Activated naive CD8-positive, alpha-beta T cell treated with anti-CD3 and anti-CD28 coated beads, Interleukin-2, amount 10 ng/mL, durations not matched to agents 7 days and 5 days (primary cell): ENCODE data around the gene FLCN. TPM values are rescaled to one million over a fixed set of nuclear protein-coding genes. Genes with fewer than 3 reads are reported as not detected.

ENCODE experiments used
- ATAC-seq: fragments of 150-1000 bp; cut with Tn5 transposase; one replicate; pipeline ENCODE4 v1.10.0; 2021; ENCODE audit warnings: low read depth, moderate library complexity
- POLR2A ChIA-PET: fragments of 350-600 bp; sonication (Branson Sonifier 250); formaldehyde crosslinking; loops from one replicate; lab custom pipeline; 2021; ENCODE audit warnings: antibody characterized with exemption; lab: Charles Lee
- DNase-seq: peaks from one replicate; pipeline ENCODE4 v3.0.0; 2021
- H3K27ac Mint-ChIP-seq: one replicate; pipeline ENCODE4 v1.8.0; 2022; ENCODE audit warnings: mild to moderate bottlenecking, mixed read lengths
- H3K27me3 Mint-ChIP-seq: one replicate; pipeline ENCODE4 v1.8.0; 2022; ENCODE audit warnings: mild to moderate bottlenecking, moderate library complexity, mixed read lengths
- H3K36me3 Mint-ChIP-seq: one replicate; pipeline ENCODE4 v1.8.0; 2021; ENCODE audit warnings: mild to moderate bottlenecking, mixed read lengths
- H3K4me1 Mint-ChIP-seq: one replicate; pipeline ENCODE4 v1.8.0; 2021; ENCODE audit warnings: mixed read lengths
- H3K4me3 Mint-ChIP-seq: one replicate; pipeline ENCODE4 v1.8.0; 2022; ENCODE audit warnings: mild to moderate bottlenecking, moderate library complexity, mixed read lengths
- H3K9me3 Mint-ChIP-seq: one replicate; pipeline ENCODE4 v1.8.0; 2021; ENCODE audit warnings: mixed read lengths
- total RNA-seq, 2 experiments: library from RNA; stranded (reverse); gene quantifications; one replicate each; pipeline ENCODE4 v1.2.3, GENCODE V29; 2021

FLCN gene
- total RNA-seq, 2 experiments from 2014 or later: 49.2 to 53.0 TPM

DNA sequence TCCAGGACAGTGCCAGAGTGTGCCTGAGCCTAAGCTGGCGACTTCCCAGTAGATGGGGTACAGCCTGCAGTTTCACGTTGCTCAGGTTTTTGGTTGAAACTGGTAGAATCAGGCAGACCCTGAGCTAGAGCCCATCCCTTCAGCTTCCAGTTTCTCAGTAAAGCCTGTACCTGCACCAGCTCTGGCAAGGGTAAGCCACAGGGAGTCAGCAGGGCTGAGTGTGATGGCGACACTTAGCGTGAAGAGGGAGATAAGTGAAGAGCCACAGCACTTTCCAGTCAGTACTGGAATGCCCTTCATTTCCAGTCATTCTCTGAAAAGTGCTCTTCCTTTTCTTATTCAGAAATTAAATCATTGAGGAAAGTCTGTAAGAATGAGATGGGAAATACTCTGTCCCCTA is 53.2 kb downstream of the FLCN start:
- no peak for ATAC-seq
- H3K36me3 Mint-ChIP-seq: peaks cover 32% of the 10 kb centered on the region

DNA sequence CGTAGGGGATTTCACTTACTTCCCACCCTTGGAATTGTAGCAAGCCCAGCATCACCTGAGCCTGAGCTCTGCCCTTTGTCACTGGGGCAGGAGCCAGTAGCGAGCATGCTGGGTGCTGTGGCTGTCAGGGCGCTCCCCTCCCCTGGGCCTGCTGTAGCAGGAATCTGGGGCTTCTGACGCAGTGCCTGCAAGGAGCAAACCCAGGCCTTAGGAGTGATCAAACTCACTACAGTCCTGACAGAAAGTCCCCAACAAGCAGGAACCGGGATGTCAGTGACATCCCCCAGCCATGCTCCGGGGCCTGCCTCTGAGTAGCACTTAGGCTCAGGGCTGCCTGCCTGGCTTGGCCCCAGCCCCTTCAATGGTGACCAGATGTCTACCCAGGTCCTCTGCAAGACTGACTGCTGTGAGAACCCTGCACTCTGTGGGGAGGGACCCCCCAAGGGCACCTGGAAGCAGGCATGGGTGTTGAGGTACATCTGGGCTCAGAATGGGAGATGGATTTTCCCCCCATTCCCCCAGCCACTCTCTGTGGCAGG is 54.3 kb downstream of the FLCN start:
- peak overlapping the region; percentile 72 for H3K4me3 Mint-ChIP-seq
- no peak for DNase-seq
- peaks cover 38% of the 10 kb centered on the region for H3K36me3 Mint-ChIP-seq
- peak overlapping the region; percentile 90 for H3K27ac Mint-ChIP-seq
- POLR2A ChIA-PET: interaction anchor here (0.6 to 1.0 kb wide), 4 partner anchors 54 to 118 kb away, joined by 4 read pairs; partner anchors contain the start of genes COPS3 and FLCN
- no peaks in the 10 kb centered on the region for H3K9me3 Mint-ChIP-seq
- no peaks in the 10 kb centered on the region for H3K27me3 Mint-ChIP-seq
- peaks cover 64% of the 10 kb centered on the region for H3K4me1 Mint-ChIP-seq
- no peak for ATAC-seq

More for the DNA sequence above, 53.2 kb downstream of the FLCN start:
- Mint-ChIP-seq H3K9me3 (no peaks in the 10 kb centered on the region), H3K4me1 (peaks cover 57% of the 10 kb centered on the region), H3K4me3 (no peak overlapping the region), H3K27ac (no peak overlapping the region), H3K27me3 (no peaks in the 10 kb centered on the region)
- POLR2A ChIA-PET: interaction anchor here (0.9 to 1.0 kb wide), 2 partner anchors 22 to 53 kb away, joined by 3 to 5 read pairs; partner anchors contain the start of genes FLCN and PLD6
- DNase-seq: no peak

DNA sequence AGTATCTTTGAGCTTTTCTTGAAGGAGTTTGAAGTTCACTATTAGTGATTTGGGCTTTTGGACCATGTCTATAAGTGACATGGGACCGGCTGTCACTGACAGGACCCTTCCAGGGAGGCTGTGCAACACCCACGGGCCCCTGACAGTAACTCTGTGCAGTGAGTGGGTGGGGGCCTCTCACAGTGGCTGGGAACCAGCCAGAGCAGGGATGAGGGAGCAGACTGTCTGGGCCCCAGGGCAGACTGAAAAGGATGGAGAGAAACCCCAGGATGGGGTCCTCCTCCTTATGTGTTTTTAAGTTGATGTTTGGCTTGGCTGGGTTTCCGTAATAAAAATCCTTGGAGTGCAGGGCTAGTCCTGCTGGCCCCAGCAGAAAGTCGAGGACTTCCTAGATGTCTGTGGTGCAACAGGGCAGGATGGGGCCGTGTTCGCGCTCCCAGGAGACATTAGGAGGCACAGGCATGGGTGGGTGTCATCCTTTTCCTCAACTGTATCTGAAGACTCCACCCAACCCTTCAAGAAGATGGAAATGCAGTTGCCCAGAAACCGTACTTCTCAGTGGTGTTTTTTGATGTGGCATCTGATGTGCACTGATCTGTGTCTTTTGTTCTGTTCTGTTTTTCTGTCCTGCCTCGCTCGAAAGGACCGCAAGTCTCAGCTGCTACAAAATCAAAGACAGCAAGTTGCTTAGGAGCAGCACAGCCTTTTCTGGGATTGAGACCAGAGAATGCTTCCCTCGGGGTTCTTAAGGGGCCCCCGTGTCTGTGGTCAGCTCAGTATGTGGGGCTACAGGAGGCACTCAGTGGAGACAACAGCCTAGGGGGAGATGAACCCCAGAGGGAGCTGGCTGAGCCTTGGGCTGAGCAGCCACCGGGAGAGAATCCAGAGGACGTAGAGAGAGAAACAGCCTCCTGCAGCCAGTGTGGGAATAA is 55.0 kb downstream of the FLCN start:
- H3K4me1 Mint-ChIP-seq: peaks cover 71% of the 10 kb centered on the region
- no peaks in the 10 kb centered on the region for H3K9me3 Mint-ChIP-seq
- ATAC-seq (peak; percentile 63), DNase-seq (peak; percentile 45)
- peaks cover 44% of the 10 kb centered on the region for H3K36me3 Mint-ChIP-seq
- H3K27ac Mint-ChIP-seq: peak overlapping the region; percentile 90
- peak overlapping the region; percentile 72 for H3K4me3 Mint-ChIP-seq
- POLR2A ChIA-PET: interaction anchor here (0.6 to 1.0 kb wide), 4 partner anchors 55 to 118 kb away, joined by 4 read pairs; partner anchors contain the start of genes COPS3 and FLCN
- H3K27me3 Mint-ChIP-seq: no peaks in the 10 kb centered on the region

DNA sequence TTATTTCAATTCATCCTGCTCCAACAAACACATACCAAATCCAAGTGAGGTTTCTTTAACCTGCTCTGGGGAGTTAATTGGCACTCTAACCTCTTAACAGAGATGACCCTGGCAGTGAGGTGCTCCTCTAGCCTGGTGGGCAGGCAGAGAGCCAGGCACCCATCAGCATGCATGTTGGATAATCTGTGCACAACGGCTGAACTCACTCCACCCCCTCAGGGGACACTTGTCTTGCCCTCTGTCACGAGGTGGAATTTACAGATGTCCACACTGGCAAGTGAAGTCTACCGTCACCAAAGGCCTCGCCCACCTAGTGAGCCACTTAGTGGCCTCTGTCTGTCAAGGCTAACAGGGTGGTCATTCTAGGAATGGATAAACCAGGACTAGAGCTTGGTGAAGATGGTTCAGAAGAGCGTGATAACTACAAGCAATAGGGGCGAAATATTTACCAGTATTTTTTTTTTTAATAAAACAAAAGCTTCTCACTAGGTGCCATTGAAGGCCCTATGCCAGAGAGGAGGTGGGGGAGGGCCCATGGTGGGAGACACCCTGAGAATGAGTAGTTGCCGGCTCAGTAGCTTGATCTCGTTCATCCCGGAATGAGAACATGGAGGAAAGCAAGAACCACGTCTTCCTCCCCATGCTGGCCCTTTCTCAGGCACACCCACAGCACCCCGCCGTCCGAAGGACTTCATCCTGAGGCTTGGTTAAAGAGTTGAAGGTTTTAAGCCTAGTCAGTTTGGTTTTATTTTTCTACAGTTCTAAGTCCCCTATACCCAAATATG is 56.0 kb downstream of the FLCN start:
- H3K9me3 Mint-ChIP-seq: no peaks in the 10 kb centered on the region
- ATAC-seq (no peak), DNase-seq (no peak)
- H3K4me1 Mint-ChIP-seq: peaks cover 70% of the 10 kb centered on the region
- peak overlapping the region; percentile 79 for H3K4me3 Mint-ChIP-seq
- peak overlapping the region; percentile 95 for H3K27ac Mint-ChIP-seq
- POLR2A ChIA-PET: interaction anchor here (1.1 to 1.4 kb wide), 2 partner anchors 10 to 24 kb away, joined by 3 to 10 read pairs; partner anchors contain the start of gene PLD6
- peaks cover 46% of the 10 kb centered on the region for H3K36me3 Mint-ChIP-seq
- H3K27me3 Mint-ChIP-seq: no peaks in the 10 kb centered on the region

DNA sequence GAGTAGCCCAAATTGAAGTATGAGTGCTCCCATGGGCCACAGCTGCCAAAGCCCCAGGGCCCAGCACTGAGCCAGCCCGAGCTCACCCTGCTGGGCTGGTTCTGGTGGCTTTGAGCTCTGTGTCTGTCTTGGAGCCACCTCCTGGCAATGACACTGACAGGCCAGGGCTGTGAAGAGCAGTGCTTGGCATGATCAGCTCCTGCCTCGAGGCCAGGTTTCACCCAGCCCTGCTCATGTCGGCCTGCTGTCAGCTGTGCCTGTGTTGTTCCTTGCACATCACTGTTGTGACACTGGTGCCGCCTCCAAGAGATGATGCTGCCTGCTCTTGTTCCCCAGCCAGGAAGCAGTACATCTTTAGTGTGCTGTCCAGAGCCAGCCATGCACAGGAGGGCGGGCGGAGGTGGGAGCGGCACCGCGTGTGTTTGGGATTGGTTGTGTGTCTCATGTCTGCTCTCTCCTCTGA is 56.8 kb downstream of the FLCN start:
- peaks cover 66% of the 10 kb centered on the region for H3K4me1 Mint-ChIP-seq
- no peaks in the 10 kb centered on the region for H3K9me3 Mint-ChIP-seq
- peak overlapping the region; percentile 95 for H3K27ac Mint-ChIP-seq
- ATAC-seq: peak; percentile 24
- peaks cover 39% of the 10 kb centered on the region for H3K36me3 Mint-ChIP-seq
- peak overlapping the region; percentile 79 for H3K4me3 Mint-ChIP-seq
- POLR2A ChIA-PET: interaction anchor here (0.7 to 1.4 kb wide), 4 partner anchors 11 to 800 kb away, joined by 3 to 10 read pairs (median 6); partner anchors contain the start of genes FLCN, PLD6 and UBB
- no peaks in the 10 kb centered on the region for H3K27me3 Mint-ChIP-seq
- peak; percentile 50 for DNase-seq

DNA sequence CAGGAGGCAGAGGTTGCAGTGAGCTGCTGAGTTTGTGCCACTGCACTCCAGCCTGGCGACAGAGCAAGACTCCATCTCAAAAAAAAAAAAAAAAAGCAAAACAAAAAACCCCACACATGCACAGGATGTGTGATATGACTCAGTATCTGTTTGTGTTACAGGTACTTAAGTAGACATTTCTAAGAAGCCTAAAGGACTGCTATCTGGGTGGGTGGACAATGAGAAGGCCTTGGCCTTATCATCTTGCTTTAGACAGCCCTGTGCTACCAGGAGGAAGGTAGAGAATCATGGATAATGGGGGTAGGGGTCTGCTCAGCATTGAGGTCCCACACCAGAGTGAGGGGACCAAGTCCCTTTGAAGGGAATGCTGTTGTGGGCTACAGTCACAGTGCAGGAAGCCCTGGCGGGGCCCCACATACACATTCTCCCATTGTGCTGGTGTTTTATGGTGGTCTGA is 57.6 kb downstream of the FLCN start:
- Mint-ChIP-seq H3K36me3 (peaks cover 31% of the 10 kb centered on the region), H3K27ac (peak overlapping the region; percentile 95), H3K27me3 (no peaks in the 10 kb centered on the region), H3K4me3 (peak overlapping the region; percentile 79), H3K9me3 (no peaks in the 10 kb centered on the region), H3K4me1 (peaks cover 58% of the 10 kb centered on the region)
- POLR2A ChIA-PET: interaction anchor here (0.6 to 1.4 kb wide), 7 partner anchors 21 to 799 kb away, joined by 3 to 10 read pairs (median 3); partner anchors contain the start of genes FLCN, PLD6 and UBB
- ATAC-seq: peak; percentile 76
- DNase-seq: peak; percentile 60

DNA sequence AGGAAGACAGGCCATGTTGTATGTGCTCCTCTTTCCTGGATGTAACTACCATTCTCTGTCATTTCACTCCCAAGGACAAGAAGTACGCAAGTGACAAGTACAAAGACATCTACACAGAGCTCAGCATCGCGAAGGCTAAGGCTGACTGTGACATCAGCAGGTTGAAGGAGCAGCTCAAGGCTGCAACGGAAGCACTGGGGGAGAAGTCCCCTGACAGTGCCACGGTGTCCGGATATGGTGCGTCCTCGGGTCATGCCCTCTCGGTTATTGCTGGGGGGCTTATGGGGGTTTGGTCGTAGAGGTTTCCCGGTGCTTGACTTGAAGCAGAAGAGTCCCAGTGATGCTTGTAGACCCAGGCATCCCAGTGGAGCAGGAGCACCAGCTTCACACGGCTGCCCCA is 59.8 kb downstream of the FLCN start:
- Mint-ChIP-seq H3K27ac (peak overlapping the region; percentile 77), H3K9me3 (no peaks in the 10 kb centered on the region), H3K36me3 (peaks cover 32% of the 10 kb centered on the region), H3K4me1 (peaks cover 55% of the 10 kb centered on the region), H3K27me3 (no peaks in the 10 kb centered on the region), H3K4me3 (peak overlapping the region; percentile 44)
- DNase-seq (no peak), ATAC-seq (no peak)
- POLR2A ChIA-PET: interaction anchor here (0.7 to 1.3 kb wide), 5 partner anchors 16 to 128 kb away, joined by 3 to 5 read pairs (median 4); partner anchors contain the start of gene FLCN

DNA sequence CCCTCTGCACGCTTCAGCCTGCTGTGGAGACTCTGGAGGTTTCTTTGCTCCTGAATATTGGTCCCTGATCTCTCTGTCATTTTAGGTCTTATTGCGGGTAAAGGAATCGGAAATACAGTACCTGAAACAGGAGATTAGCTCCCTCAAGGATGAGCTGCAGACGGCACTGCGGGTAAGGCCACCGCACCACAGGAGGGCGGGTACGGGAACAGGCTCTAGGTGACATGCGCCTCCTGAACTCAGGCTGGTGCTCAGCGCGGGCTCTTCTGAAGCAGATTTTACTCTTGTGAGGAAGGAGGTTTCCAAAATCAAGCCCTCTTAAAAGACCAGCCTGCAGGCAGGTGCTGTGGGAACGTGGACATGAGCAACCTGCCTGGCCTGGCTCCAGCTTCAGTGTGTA is 60.6 kb downstream of the FLCN start:
- H3K9me3 Mint-ChIP-seq: no peaks in the 10 kb centered on the region

DNA sequence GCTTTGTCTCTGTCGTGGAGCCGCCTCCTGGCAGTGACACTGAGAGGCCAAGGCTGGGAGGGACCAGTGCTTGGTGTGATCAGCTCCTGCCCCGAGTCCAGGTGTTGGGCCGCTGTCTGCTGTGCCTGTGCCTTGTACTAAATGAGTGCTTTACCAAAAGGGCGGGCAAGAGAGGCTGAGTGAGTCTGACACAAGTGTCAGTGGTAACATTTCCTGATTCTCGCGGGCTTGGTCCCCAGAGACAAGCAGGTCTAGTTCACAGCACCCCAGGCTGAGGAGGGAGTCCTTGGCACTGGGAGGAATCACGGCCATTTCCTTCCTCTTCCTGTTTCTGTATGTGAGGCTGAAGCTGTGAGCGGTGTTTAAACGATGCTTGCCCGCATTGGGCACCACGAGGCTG is 61.1 kb downstream of the FLCN start:
- H3K9me3 Mint-ChIP-seq: no peaks in the 10 kb centered on the region
- POLR2A ChIA-PET: interaction anchor here (1.1 kb wide), 1 partner anchor 62 kb away, joined by 4 read pairs; the partner anchor contains the start of gene FLCN
- H3K4me1 Mint-ChIP-seq: peaks cover 45% of the 10 kb centered on the region
- H3K27ac Mint-ChIP-seq: peak overlapping the region; percentile 79
- ATAC-seq (peak; percentile 3), DNase-seq (no peak)
- peaks cover 33% of the 10 kb centered on the region for H3K36me3 Mint-ChIP-seq
- peak overlapping the region; percentile 48 for H3K4me3 Mint-ChIP-seq
- no peaks in the 10 kb centered on the region for H3K27me3 Mint-ChIP-seq

More for the DNA sequence above, 60.6 kb downstream of the FLCN start:
- ATAC-seq: no peak
- peak overlapping the region; percentile 79 for H3K27ac Mint-ChIP-seq
- POLR2A ChIA-PET: interaction anchor here (1.1 kb wide), 1 partner anchor 61 kb away, joined by 4 read pairs; the partner anchor contains the start of gene FLCN
- peaks cover 33% of the 10 kb centered on the region for H3K36me3 Mint-ChIP-seq
- H3K4me3 Mint-ChIP-seq: peak overlapping the region; percentile 48
- peaks cover 46% of the 10 kb centered on the region for H3K4me1 Mint-ChIP-seq
- DNase-seq: no peak
- no peaks in the 10 kb centered on the region for H3K27me3 Mint-ChIP-seq

DNA sequence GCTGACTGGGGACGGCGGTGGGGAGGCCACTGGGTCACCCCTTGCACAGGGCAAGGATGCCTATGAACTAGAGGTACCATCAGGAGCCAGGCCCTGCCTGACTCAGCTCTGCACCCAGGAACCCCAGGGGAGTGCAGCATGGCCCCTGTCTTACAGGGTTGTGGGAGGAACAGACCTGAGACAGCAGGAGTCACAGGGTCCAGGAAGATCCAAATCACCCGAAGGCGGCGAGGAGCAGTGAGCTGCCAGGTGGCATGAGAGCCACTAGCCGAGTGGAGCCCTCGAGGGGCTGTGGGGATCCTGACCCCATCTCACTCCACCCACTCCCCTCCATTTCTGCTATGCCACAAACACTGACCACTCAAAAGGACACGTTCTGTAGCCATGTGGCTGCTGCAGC is 61.6 kb downstream of the FLCN start:
- H3K4me1 Mint-ChIP-seq: peaks cover 40% of the 10 kb centered on the region
- no peaks in the 10 kb centered on the region for H3K9me3 Mint-ChIP-seq
- H3K27ac Mint-ChIP-seq: peak overlapping the region; percentile 42
- no peaks in the 10 kb centered on the region for H3K27me3 Mint-ChIP-seq
- POLR2A ChIA-PET: interaction anchor here (0.6 to 1.1 kb wide), 2 partner anchors 62 to 85 kb away, joined by 4 read pairs; partner anchors contain the start of gene FLCN
- DNase-seq (no peak), ATAC-seq (no peak)
- peaks cover 28% of the 10 kb centered on the region for H3K36me3 Mint-ChIP-seq
- H3K4me3 Mint-ChIP-seq: no peak overlapping the region

DNA sequence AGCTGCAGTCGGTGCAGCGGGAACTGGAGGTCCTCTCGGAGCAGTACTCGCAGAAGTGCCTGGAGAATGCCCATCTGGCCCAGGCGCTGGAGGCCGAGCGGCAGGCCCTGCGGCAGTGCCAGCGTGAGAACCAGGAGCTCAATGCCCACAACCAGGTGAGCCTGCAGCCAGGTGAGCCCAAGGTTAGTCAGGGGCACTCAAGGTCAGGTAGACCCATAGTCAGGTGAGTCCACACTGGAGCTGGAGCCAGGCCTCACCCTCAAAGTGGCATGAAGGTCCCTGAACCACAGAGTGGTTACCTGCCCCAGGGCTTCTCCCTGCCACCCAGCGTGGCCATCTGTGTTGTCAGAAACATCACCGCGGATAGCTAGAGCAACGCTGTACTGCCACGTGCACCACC is 63.0 kb downstream of the FLCN start:
- DNase-seq (no peak), ATAC-seq (no peak)
- no peak overlapping the region for H3K4me3 Mint-ChIP-seq
- peaks cover 31% of the 10 kb centered on the region for H3K4me1 Mint-ChIP-seq
- H3K27ac Mint-ChIP-seq: peak overlapping the region; percentile 32
- H3K27me3 Mint-ChIP-seq: no peaks in the 10 kb centered on the region
- no peaks in the 10 kb centered on the region for H3K9me3 Mint-ChIP-seq
- H3K36me3 Mint-ChIP-seq: peaks cover 25% of the 10 kb centered on the region
- POLR2A ChIA-PET: no interaction called here

DNA sequence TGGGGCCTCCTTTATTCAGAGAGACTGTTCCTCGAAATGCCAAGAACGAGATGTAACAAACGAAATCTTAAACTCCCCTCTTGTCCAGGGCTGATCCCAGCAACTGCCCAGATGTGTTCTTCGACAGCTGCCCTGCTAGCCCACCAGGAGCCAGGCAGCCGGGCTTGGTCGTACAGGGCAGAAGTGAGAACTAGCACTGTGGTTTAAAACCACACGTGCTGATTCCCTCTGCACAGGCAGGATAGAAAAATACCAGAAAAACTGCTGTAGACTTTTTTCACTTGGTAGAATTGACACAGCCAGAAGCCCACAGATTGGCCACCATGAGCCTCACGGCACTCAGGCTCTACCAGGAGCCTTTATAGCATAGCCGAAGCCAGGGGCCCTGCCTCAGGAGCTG is 64.0 kb downstream of the FLCN start:
- no peak for DNase-seq
- H3K4me3 Mint-ChIP-seq: no peak overlapping the region
- H3K9me3 Mint-ChIP-seq: no peaks in the 10 kb centered on the region
- peak overlapping the region; percentile 64 for H3K27ac Mint-ChIP-seq
- H3K4me1 Mint-ChIP-seq: peaks cover 26% of the 10 kb centered on the region
- no peaks in the 10 kb centered on the region for H3K27me3 Mint-ChIP-seq
- no peak for ATAC-seq
- peaks cover 20% of the 10 kb centered on the region for H3K36me3 Mint-ChIP-seq
- POLR2A ChIA-PET: interaction anchor here (1.2 kb wide), 1 partner anchor 15 kb away, joined by 3 read pairs; no protein-coding TSS in a partner anchor
